Measurements from ENCODE around the gene TPK1.

GRCh38 chr7:144649120-144649519, 186.7 kb downstream of the TPK1 start:
- TF ChIP-seq ZBTB43 (CRISPR knock-in tag; conservative IDR thresholded peaks at IDR 0.05), result no peak
- no peak for TF ChIP-seq BCL3 (CRISPR knock-in tag; IDR thresholded peaks at IDR 0.05)
- TF ChIP-seq MYC (CRISPR knock-in tag; IDR thresholded peaks at IDR 0.05; ENCODE audit: borderline replicate concordance), result no peak
- no peak for TF ChIP-seq RNF2 (conservative IDR thresholded peaks at IDR 0.05; ENCODE audit: low read depth)
- no peak for TF ChIP-seq ESRRA (CRISPR knock-in tag; IDR thresholded peaks at IDR 0.05; ENCODE audit: low read depth)
- no peak for TF ChIP-seq ZNF329 (CRISPR knock-in tag; IDR thresholded peaks at IDR 0.05; ENCODE audit: low read depth)
- TF ChIP-seq GABPA (IDR thresholded peaks at IDR 0.05; ENCODE audit: low read depth, low read length), result no peak
- TF ChIP-seq GABPA (CRISPR knock-in tag; IDR thresholded peaks at IDR 0.05; ENCODE audit: low read depth), result no peak
- no peak for TF ChIP-seq MAX (IDR thresholded peaks at IDR 0.05)
- no peak for TF ChIP-seq ZNF672 (CRISPR knock-in tag; IDR thresholded peaks at IDR 0.05)
- no peak for TF ChIP-seq ZBTB25 (CRISPR knock-in tag; IDR thresholded peaks at IDR 0.05)
- no peak for TF ChIP-seq FOXK1 (CRISPR knock-in tag; IDR thresholded peaks at IDR 0.05; ENCODE audit: borderline replicate concordance, low read depth)
- no peak for TF ChIP-seq ZBTB10 (CRISPR knock-in tag; IDR thresholded peaks at IDR 0.05; ENCODE audit: borderline replicate concordance)

Measured in HepG2 (cell line).